H1 (cell line): ENCODE data around the gene CNBD2. TPM values are rescaled to one million over a fixed set of nuclear protein-coding genes. Genes with fewer than 3 reads are reported as not detected.
"Not testable (repeated sequence)": the region's sequence is repeated elsewhere in the genome, so short reads cannot be mapped to it uniquely, and the experiment has no call there.

Experiments
- CTCF ChIA-PET: fragments of 300-600 bp; sonication (Branson Sonifier 250); formaldehyde crosslinking; loops from one replicate; lab custom pipeline; 2021; ENCODE audit not compliant: partially characterized antibody; lab: Charles Lee
- POLR2A ChIA-PET: fragments of 300-600 bp; sonication (Branson Sonifier 250); formaldehyde crosslinking; loops from one replicate; lab custom pipeline; 2021; ENCODE audit warnings: inconsistent platforms; ENCODE audit not compliant: partially characterized antibody; lab: Charles Lee
- DNase-seq, 2 experiments: peaks; one replicate each; pipeline versions ENCODE4 v3.0.0 to v3.0.0-alpha.2; 2010 to 2022; ENCODE audit warnings: low spot score in 2 of 2, low read depth in 1 of 2, mixed read lengths in 1 of 2
- FAIRE-seq: peaks from 2 replicates; lab custom pipeline; 2011; peaks lifted over from hg19 to GRCh38; lab: Jason Lieb, UNC
- H2AFZ ChIP-seq: 2 replicates; pipeline ENCODE4 v1.8.1; 2012; ENCODE audit warnings: low read length, inconsistent platforms
- H2AK5ac ChIP-seq: 2 replicates; pipeline ENCODE4 v1.6.1; 2013; ENCODE audit warnings: low read depth, low read length
- H2BK120ac ChIP-seq: replicated peaks from 2 replicates; pipeline ENCODE3; 2013; ENCODE audit warnings: low read depth, low read length, inconsistent platforms
- H2BK12ac ChIP-seq: 2 replicates; pipeline ENCODE4 v1.6.1; 2013; ENCODE audit warnings: low read depth, low read length
- H2BK15ac ChIP-seq: 2 replicates; pipeline ENCODE4 v1.6.1; 2013; ENCODE audit warnings: low read length
- H2BK20ac ChIP-seq: 2 replicates; pipeline ENCODE4 v1.6.1; 2013; ENCODE audit warnings: low read length
- H2BK5ac ChIP-seq: 2 replicates; pipeline ENCODE4 v1.6.1; 2013; ENCODE audit warnings: low read depth, low read length
- H3K14ac ChIP-seq: 2 replicates; pipeline ENCODE4 v1.6.1; 2013; ENCODE audit warnings: inconsistent platforms; ENCODE audit not compliant: insufficient read length
- H3K18ac ChIP-seq: 2 replicates; pipeline ENCODE4 v1.6.1; 2013; ENCODE audit warnings: low read length; ENCODE audit errors: extremely low read depth
- H3K23ac ChIP-seq: 2 replicates; pipeline ENCODE4 v1.6.1; 2013; ENCODE audit warnings: inconsistent platforms; ENCODE audit not compliant: insufficient read length
- H3K23me2 ChIP-seq: 2 replicates; pipeline ENCODE4 v1.6.1; 2013; ENCODE audit warnings: low read depth, low read length
- H3K27ac ChIP-seq: 2 replicates; pipeline ENCODE4 v1.6.1; 2011; ENCODE audit warnings: low read depth, low read length, inconsistent platforms
- H3K27me3 ChIP-seq, 4 experiments: replicated peaks in 1 of 4; 1 replicate in 1 of 4; 2 replicates in 3 of 4; pipeline versions ENCODE4 v1.6.1 to v1.8.1; 2011 to 2013; ENCODE audit warnings: low read length in 3 of 4, mild to moderate bottlenecking in 3 of 4, inconsistent platforms in 2 of 4, mixed read lengths in 2 of 4, moderate library complexity in 1 of 4; ENCODE audit not compliant: control insufficient read depth in 3 of 4, insufficient read depth in 3 of 4; ENCODE audit errors: extremely low read depth in 1 of 4
- H3K36me3 ChIP-seq, 4 experiments: 2 replicates each; pipeline versions ENCODE4 v1.6.1 to v1.8.1; 2011 to 2013; ENCODE audit warnings: mild to moderate bottlenecking in 4 of 4, low read length in 3 of 4, moderate library complexity in 2 of 4, control low read depth in 1 of 4, inconsistent platforms in 1 of 4; ENCODE audit not compliant: insufficient read depth in 4 of 4, control insufficient read depth in 2 of 4
- H3K4ac ChIP-seq: replicated peaks from 2 replicates; pipeline ENCODE3; 2013; ENCODE audit warnings: low read length, low read depth, mixed read lengths, inconsistent platforms; ENCODE audit not compliant: insufficient read length
- H3K4me1 ChIP-seq, 4 experiments: replicated peaks in 1 of 4; 1 replicate in 1 of 4; 2 replicates in 3 of 4; pipeline versions ENCODE4 v1.6.1 to v1.8.1; 2011 to 2013; ENCODE audit warnings: low read length in 3 of 4, inconsistent platforms in 2 of 4, mixed read lengths in 1 of 4; ENCODE audit not compliant: insufficient read depth in 4 of 4, control insufficient read depth in 3 of 4
- H3K4me2 ChIP-seq, 2 experiments: 2 replicates each; pipeline versions ENCODE4 v1.6.1 to v1.8.1; 2011 to 2013; ENCODE audit warnings: low read depth in 2 of 2, low read length in 2 of 2, control low read depth in 1 of 2, inconsistent platforms in 1 of 2, mild to moderate bottlenecking in 1 of 2; ENCODE audit not compliant: insufficient read depth in 1 of 2
- H3K4me3 ChIP-seq, 4 experiments: fragments of 200-600, 300-600 bp in 1 of 4; sonication (generic), shearing (Covaris generic), sonication (Bioruptor Twin) in 1 of 4; 2 replicates each; pipeline versions ENCODE4 v1.5.1 to v1.8.1; 2011 to 2016; ENCODE audit warnings: low read length in 4 of 4, low read depth in 3 of 4, control low read depth in 2 of 4, inconsistent platforms in 2 of 4, mild to moderate bottlenecking in 2 of 4, mixed read lengths in 1 of 4, moderate library complexity in 1 of 4; ENCODE audit not compliant: insufficient read depth in 2 of 4; ENCODE audit errors: extremely low read depth in 1 of 4
- H3K56ac ChIP-seq: replicated peaks from 2 replicates; pipeline ENCODE3; 2013; ENCODE audit warnings: low read depth, mild to moderate bottlenecking, mixed read lengths, low read length, inconsistent platforms; ENCODE audit not compliant: insufficient read length
- H3K79me1 ChIP-seq: 2 replicates; pipeline ENCODE4 v1.6.1; 2013; ENCODE audit warnings: low read depth, low read length, control low read depth
- H3K79me2 ChIP-seq, 2 experiments: 2 replicates each; pipeline versions ENCODE4 v1.6.1 to v1.8.1; 2012 to 2013; ENCODE audit warnings: low read length in 2 of 2, mild to moderate bottlenecking in 2 of 2, inconsistent platforms in 1 of 2; ENCODE audit not compliant: insufficient read depth in 2 of 2, control insufficient read depth in 1 of 2
- H3K9ac ChIP-seq, 4 experiments: replicated peaks in 1 of 4; 1 replicate in 1 of 4; 2 replicates in 3 of 4; pipeline versions ENCODE4 v1.6.1 to v1.8.1; 2011 to 2013; ENCODE audit warnings: low read depth in 3 of 4, low read length in 3 of 4, control low read depth in 2 of 4, mild to moderate bottlenecking in 2 of 4, moderate library complexity in 2 of 4, inconsistent platforms in 1 of 4; ENCODE audit errors: extremely low read depth in 1 of 4
- H3K9me3 ChIP-seq, 2 experiments: 2 replicates each; pipeline versions ENCODE4 v1.6.1 to v1.8.1; 2012 to 2013; ENCODE audit warnings: mild to moderate bottlenecking in 2 of 2, moderate library complexity in 2 of 2, control low read depth in 1 of 2, inconsistent platforms in 1 of 2, low read depth in 1 of 2, low read length in 1 of 2, mixed read lengths in 1 of 2; ENCODE audit not compliant: insufficient read depth in 2 of 2
- H4K20me1 ChIP-seq, 2 experiments: replicated peaks in 1 of 2; 2 replicates each; pipeline versions ENCODE3 to v1.8.1; 2011 to 2013; ENCODE audit warnings: inconsistent platforms in 2 of 2, low read length in 2 of 2, mild to moderate bottlenecking in 1 of 2; ENCODE audit not compliant: insufficient read depth in 2 of 2, control insufficient read depth in 1 of 2
- H4K5ac ChIP-seq: 2 replicates; pipeline ENCODE4 v1.6.1; 2013; ENCODE audit warnings: low read length, low read depth, mixed read lengths, inconsistent platforms; ENCODE audit not compliant: insufficient read length
- H4K8ac ChIP-seq: 2 replicates; pipeline ENCODE4 v1.8.0; 2013; ENCODE audit warnings: mild to moderate bottlenecking, moderate library complexity, low read length, inconsistent platforms; ENCODE audit not compliant: insufficient read depth; ENCODE audit errors: extremely low read depth
- H4K91ac ChIP-seq: replicated peaks from 2 replicates; pipeline ENCODE3; 2013; ENCODE audit warnings: low read length, mixed read lengths, inconsistent platforms; ENCODE audit not compliant: insufficient read length
- WGBS, 2 experiments: shearing (Covaris generic) in 1 of 2; methylation state at CpG; one replicate each; pipeline versions ENCODE4 v1.1.6 to v1.1.7; 2013 to 2015; ENCODE audit warnings: low lambda C conversion rate in 2 of 2, mixed read lengths in 2 of 2, inconsistent platforms in 1 of 2, low coverage in 1 of 2, missing lambda C conversion rate in 1 of 2; ENCODE audit not compliant: insufficient replicate concordance in 2 of 2, insufficient coverage in 1 of 2, insufficient read length in 1 of 2; ENCODE audit errors: extremely low coverage in 1 of 2, missing lambda C conversion rate in 1 of 2; 5-methylcytosine and 5-hydroxymethylcytosine counted together
- polyA plus RNA-seq, 7 experiments: library from polyadenylated mRNA; depleted of rRNA in 3 of 7; stranded (reverse) in 5 of 7; unstranded in 2 of 7; fragments of >200 nt in 5 of 7; fragments of 200-250 nt in 2 of 7; gene quantifications; 1 replicate in 5 of 7; 2 replicates in 1 of 7; 4 replicates in 1 of 7; pipeline versions ENCODE4 v1.2.1 to v1.2.3, GENCODE V29; 2011 to 2013; ENCODE audit warnings: missing spikeins in 2 of 7, mixed read lengths in 2 of 7
- small RNA-seq: library from polyadenylated mRNA; stranded (forward); fragments of <200 nt; extraction: miRNeasy Mini kit (QIAGEN cat#:217004); gene quantifications from one replicate; pipeline ENCODE3, GENCODE V24; 2013; ENCODE audit not compliant: insufficient read depth
- total RNA-seq: library from RNA; stranded (reverse); fragmentation: NEBNext Ultra II Directional; extraction: Animal tissue kit (Norgen Biotek cat#: 25700); gene quantifications from 2 replicates; pipeline ENCODE4 v1.2.1, GENCODE V29; 2021

The CNBD2 gene
- total and polyA plus RNA-seq, 2 of the 8 experiments (the other 6 are each of a cell fraction or from before 2014, with no cell fraction given) = 2.6 to 4.5 TPM

DNA sequence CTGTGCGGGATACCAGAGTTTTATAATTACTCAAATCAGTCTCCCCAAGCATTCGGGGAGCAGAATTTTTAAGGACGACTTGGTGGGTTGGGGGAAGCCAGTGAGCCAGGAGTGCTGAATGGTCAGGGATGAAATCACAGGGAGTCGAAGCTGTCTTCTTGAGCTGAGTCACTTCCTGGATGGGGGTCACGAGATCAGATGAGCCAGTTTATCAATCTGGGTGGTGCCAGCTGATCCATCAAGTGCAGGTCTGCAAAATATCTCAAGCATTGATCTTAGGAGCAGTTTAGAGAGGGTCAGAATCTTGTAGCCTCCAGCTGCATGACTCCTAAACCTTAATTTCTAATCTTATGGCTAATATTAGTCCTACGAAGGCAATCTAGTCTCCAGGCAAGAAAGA, 111.6 kb downstream of the CNBD2 start:
- H2BK15ac ChIP-seq, H3K27me3 ChIP-seq, H3K4me3 ChIP-seq, H3K4ac ChIP-seq, H3K4me1 ChIP-seq, H3K23me2 ChIP-seq, H3K18ac ChIP-seq, H3K9me3 ChIP-seq, H2AFZ ChIP-seq, H3K79me1 ChIP-seq, H4K5ac ChIP-seq, H2BK120ac ChIP-seq, DNase-seq, H3K36me3 ChIP-seq, H3K4me2 ChIP-seq, H3K9ac ChIP-seq, H3K14ac ChIP-seq, H3K23ac ChIP-seq, H3K27ac ChIP-seq, H4K91ac ChIP-seq, H2AK5ac ChIP-seq, H2BK20ac ChIP-seq, H4K8ac ChIP-seq, H2BK12ac ChIP-seq, H4K20me1 ChIP-seq, FAIRE-seq, H3K79me2 ChIP-seq, H2BK5ac ChIP-seq, H3K56ac ChIP-seq: not testable (repeated sequence)
- POLR2A ChIA-PET = interaction anchor here (1.2 kb wide), 1 partner anchor 10 kb away, joined by 5 read pairs; no protein-coding TSS in a partner anchor
- CTCF ChIA-PET = interaction anchor here (0.7 to 1.4 kb wide), 3 partner anchors 8 to 85 kb away, joined by 3 to 4 read pairs (median 3); no protein-coding TSS in a partner anchor
- 93% methylated on average over 6 of the region's 6 CpGs; no CpG with 5 or more reads in 1 of the 2 experiments for WGBS, 2 experiments

Small RNA genes within 50 kb of the gene (small RNA-seq; reads per million reads assigned to genes)
- gene RNU6-937P = not detected

Other genes with a start within 250 kb of the CNBD2 start
- gene RBM39, start 226.3 kb upstream of the CNBD2 start, total RNA-seq = 219 and 220 TPM in 2 replicates
- gene RBM39, start 226.3 kb upstream of the CNBD2 start, polyA plus RNA-seq (2011; rRNA removed) = 55.2 and 78.0 TPM in 2 replicates
- gene PHF20, start 196.6 kb upstream of the CNBD2 start, total RNA-seq = 70.1 and 70.3 TPM in 2 replicates
- 25.6 and 39.9 TPM in 2 replicates for gene PHF20, start 196.6 kb upstream of the CNBD2 start, polyA plus RNA-seq (2011; rRNA removed)
- 73.1 and 86.0 TPM in 2 replicates for gene SCAND1, start 14.1 kb upstream of the CNBD2 start, total RNA-seq
- 83.7 and 165 TPM in 2 replicates for gene SCAND1, start 14.1 kb upstream of the CNBD2 start, polyA plus RNA-seq (2011; rRNA removed)
- 36.0 and 42.0 TPM in 2 replicates for gene EPB41L1, start 186.2 kb downstream of the CNBD2 start, total RNA-seq
- gene EPB41L1, start 186.2 kb downstream of the CNBD2 start, polyA plus RNA-seq (2011; rRNA removed) = 14.8 and 23.1 TPM in 2 replicates